HG02870 (cell line): ENCODE data around the gene MFN2.
"Not testable (repeated sequence)": the region's sequence is repeated elsewhere in the genome, so short reads cannot be mapped to it uniquely, and the experiment has no call there.

Experiments
- ATAC-seq: cut with Tn5 transposase; IDR thresholded peaks from one replicate; pipeline ENCODE4 v1.9.1; 2021; ENCODE audit warnings: mild to moderate bottlenecking, moderate library complexity; ENCODE audit not compliant: unreplicated experiment

The MFN2 gene

DNA sequence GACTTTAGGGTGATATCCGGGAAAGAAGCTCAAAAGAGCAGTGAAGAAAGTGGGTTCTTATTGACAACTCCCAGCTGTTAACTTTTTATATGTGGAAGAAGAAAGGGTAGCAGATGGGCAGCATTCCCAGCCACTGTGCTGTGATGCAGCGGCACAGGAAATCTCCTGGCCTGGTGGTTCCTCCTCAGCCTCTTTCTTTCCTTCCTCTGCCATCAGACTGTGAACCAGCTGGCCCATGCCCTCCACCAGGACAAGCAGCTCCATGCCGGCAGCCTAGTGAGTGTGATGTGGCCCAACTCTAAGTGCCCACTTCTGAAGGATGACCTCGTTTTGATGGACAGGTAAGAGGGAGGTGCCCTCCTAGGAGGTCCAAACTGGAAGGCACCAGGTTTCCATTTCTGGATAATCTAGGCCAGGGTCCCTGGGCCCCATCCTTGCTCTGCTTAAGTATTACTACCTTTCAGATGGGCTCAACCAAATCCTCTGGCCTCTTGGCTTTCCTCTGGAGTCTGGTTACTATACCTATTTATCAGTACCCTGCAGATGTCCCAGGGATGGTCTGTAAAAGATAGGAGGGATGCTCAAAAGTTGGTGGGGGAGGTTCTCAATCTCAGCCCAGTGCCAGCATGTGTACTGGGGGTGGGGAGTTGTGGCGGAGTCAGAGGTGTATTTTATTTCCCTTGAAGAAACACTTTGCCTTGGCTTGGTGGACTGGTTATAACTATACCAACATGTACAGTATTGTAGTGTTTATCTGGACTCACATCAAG, 17.0 kb downstream of the MFN2 start:
- ATAC-seq, result no peak

DNA sequence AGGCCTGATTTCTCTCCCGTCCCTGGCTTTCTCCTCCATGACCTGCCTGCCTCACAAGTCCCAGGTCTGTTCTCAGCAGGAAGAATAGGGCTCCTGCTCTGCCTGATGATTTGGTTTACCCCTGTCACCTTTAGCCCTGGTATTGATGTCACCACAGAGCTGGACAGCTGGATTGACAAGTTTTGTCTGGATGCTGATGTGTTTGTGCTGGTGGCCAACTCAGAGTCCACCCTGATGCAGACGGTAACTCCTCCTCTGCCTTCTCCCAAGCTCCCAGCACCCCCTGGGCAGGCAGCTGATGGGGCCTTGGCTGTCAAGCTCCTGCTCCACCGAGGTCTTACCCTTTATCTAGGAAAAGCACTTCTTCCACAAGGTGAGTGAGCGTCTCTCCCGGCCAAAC, 18.4 kb downstream of the MFN2 start:
- ATAC-seq, result no peak

DNA sequence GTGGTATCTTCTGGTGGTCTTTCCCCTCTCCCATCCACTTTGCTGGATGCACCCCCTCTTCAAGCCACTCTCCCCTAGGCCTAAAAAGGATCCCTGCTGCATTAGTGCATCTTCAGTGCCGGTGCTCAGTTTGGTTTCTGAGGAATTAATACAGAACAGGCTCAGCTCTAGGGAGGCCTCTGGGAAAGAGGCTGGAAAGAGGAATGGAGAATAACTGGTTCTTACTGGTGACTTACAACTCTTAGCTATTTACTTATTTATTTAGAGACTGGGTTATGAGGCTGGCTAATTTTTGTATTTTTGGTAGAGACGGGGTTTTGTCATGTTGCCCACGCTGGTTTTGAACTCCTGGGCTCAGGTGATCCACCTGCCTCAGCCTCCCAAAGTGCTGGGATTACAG, 19.0 kb downstream of the MFN2 start:
- ATAC-seq, result no peak

DNA sequence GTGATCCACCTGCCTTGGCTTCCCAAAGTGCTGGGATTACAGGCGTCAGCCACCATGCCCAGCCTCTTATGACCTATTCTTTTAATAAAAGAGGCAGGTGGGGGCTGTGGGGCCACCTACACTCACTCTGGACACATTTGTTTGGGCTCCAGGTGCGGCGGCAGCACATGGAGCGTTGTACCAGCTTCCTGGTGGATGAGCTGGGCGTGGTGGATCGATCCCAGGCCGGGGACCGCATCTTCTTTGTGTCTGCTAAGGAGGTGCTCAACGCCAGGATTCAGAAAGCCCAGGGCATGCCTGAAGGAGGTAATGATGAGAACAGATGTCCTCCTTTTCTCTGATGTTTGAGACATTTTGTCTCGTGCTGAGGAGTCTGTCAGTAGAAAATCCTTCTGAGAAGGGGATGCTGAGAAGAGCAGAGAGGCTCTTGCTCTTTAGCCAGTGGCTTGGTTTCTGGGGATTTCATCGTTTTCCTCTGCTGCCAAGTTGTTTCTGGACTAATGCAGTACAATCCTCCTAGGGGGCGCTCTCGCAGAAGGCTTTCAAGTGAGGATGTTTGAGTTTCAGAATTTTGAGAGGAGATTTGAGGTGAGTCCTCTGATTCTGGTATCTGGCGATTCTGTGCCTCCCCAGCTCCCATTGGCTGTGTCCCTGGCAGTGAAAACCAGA, 21.1 kb downstream of the MFN2 start:
- ATAC-seq, result no peak

GRCh38 chr1:12001996-12002493, 21.8 kb downstream of the MFN2 start:
- ATAC-seq, result no peak

GRCh38 chr1:12003762-12004161, 23.5 kb downstream of the MFN2 start:
- ATAC-seq, result no peak

DNA sequence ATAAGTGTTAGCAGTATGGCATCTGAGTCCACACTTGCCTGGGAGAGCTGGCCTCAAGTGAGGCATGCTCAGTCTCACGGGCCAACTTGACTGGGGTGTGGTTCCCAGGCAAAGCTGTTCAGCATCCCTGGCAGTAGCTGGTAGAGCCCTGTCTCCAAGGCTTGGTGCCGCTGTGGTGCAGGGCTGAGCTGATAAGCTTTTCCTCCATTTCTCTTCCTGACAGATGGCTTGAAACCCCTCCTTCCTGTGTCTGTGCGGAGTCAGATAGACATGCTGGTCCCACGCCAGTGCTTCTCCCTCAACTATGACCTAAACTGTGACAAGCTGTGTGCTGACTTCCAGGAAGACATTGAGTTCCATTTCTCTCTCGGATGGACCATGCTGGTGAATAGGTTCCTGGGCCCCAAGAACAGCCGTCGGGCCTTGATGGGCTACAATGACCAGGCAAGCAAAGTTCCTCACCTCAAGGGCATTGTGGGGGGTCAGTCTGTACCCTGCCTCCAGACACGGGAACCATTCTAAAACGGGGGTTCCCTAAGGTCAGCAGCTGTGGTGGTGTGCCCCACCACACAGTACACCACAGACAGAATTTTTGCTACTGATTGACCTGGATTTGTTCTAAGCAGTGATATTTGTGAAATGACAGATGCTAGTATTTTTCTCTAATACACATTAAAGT, 25.4 kb downstream of the MFN2 start:
- no peak for ATAC-seq

- ATAC-seq, result no peak
Observed at GRCh38 chr1:12006167-12006921, 26.1 kb downstream of the MFN2 start.

DNA sequence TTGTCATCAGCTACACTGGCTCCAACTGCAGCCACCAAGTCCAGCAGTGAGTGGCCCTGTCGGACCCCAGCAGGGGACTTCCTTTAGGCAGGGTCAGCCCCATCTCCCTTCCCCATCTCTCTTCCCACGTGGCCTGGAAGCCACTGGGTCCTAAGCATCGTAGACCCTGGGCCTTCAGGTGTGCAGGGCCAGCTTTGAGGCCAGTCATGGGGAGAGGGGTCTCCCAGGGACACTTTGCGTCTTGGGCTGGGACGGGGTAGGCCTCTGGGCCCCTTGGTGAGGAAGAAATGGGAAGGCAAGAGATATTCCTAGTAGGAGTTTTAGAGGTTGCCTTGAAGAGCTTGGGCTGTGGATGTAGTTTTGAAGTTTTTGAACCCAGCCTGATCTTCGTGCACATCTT, 27.0 kb downstream of the MFN2 start:
- ATAC-seq, result no peak

GRCh38 chr1:12008355-12008754, 28.1 kb downstream of the MFN2 start:
- ATAC-seq, result not testable (repeated sequence)

DNA sequence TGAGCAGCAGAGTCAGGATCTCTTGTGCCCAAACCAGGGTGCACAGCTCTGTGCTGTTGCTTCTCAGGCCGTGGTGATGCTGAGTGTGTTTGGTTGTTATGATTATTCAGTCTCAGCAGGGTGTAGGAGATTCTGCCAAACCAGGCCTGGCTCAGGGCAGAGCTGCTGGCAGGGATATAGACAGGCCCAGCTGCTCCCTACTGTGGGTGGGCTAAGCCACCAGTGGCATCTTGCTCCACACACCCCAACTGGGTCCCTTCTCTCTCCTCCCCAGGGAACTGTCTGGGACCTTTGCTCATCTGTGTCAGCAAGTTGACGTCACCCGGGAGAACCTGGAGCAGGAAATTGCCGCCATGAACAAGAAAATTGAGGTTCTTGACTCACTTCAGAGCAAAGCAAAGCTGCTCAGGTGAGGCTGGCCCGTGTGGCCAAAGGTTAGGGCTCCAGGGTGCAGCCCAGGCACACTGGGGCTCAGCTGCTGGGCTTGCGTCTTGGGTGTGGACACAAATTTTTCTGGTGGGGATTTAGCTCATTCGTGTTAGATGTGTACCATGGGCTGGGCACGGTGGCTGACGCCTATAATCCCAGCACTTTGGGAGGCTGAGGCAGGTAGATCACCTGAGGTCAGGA, 29.2 kb downstream of the MFN2 start:
- ATAC-seq, result no peak

GRCh38 chr1:12010746-12011570, 30.7 kb downstream of the MFN2 start:
- ATAC-seq, result no peak

GRCh38 chr1:12011998-12012397, 31.8 kb downstream of the MFN2 start:
- ATAC-seq, result no peak

DNA sequence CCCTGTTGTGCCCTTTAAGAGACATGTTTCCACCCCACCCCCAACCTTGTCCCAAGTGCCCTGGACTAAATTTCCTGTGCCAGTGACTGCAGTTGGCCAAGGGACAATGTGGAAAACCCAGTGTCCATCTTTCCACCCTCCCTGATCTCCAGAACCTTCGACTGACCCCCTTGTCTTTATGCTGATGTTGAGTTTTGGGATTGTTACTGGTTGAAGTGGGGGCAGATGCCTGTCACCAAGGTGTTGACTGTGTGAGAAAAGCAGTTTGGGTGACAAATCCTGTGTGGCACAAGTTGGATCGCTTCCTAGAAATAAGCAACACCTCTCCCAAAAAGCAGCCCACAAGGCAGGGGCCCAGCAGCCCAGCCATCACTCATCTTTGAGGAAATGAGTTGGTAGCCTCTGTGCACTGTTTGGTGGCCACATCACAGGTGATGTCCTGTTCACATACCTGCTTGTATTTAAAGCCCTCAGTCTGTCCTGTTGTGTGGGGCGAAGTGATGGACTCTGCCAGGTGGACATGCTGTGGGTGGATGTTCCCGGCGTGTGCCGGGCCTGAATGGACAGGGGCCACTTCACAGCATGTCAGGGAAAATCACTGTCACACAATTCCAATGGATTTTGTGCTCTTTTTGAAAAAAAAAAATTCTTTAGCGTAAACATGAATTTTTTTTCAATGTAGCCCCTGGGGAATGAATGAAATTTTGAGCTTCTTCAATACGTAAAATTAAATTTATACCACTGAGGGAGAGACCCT, 32.5 kb downstream of the MFN2 start:
- no peak for ATAC-seq

- ATAC-seq, result no peak
Observed at GRCh38 chr1:12014141-12014991, 34.1 kb downstream of the MFN2 start.

GRCh38 chr1:12015001-12015491, 34.8 kb downstream of the MFN2 start:
- ATAC-seq, result no peak

DNA sequence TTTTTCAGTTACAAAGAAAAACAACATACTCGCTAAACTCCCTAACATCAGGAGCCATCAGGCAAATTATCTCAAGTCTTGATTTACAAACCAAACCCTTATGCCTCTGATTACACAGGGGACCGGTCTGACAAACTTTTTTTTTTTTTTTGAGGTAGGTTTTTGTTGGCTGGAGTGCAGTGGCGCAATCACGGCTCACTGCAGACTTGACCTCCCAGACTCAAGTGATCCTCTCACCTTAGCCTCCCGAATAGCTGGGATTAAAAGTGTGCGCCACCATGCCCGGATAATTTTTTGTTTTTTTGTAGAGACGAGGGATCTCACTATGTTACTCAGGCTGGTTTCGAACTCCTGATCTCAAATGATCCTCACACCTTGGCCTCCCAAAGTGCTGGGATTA, 35.3 kb downstream of the MFN2 start:
- no peak for ATAC-seq

GRCh38 chr1:12016182-12016581, 35.9 kb downstream of the MFN2 start:
- no peak for ATAC-seq
